ENCODE results near the gene STEAP1B.

The STEAP1B gene

GRCh38 chr7:22427855-22428254 lies 72.1 kb downstream of the STEAP1B start:
- Histone ChIP-seq H3K27me3 (ENCODE audit: insufficient read depth, low read length) (no peaks in the 10 kb centered on the region), H3K4me3 (ENCODE audit: low read length) (no peak overlapping the region), H3K4me1 (ENCODE audit: insufficient read depth, low read length) (no peaks in the 10 kb centered on the region), H3K36me3 (ENCODE audit: insufficient read depth, low read length) (no peaks in the 10 kb centered on the region), H2AFZ (ENCODE audit: low read depth, low read length) (no peak overlapping the region), H3K9me3 (ENCODE audit: low read length) (no peaks in the 10 kb centered on the region)

GRCh38 chr7:22427104-22427503 lies 72.9 kb downstream of the STEAP1B start:
- Histone ChIP-seq H3K4me3 (ENCODE audit: low read length) (no peak overlapping the region), H3K4me1 (ENCODE audit: insufficient read depth, low read length) (no peaks in the 10 kb centered on the region), H3K36me3 (ENCODE audit: insufficient read depth, low read length) (no peaks in the 10 kb centered on the region), H3K27me3 (ENCODE audit: insufficient read depth, low read length) (no peaks in the 10 kb centered on the region), H2AFZ (ENCODE audit: low read depth, low read length) (no peak overlapping the region), H3K9me3 (ENCODE audit: low read length) (no peaks in the 10 kb centered on the region)

GRCh38 chr7:22426463-22427094 lies 73.4 kb downstream of the STEAP1B start:
- no peak overlapping the region for H3K4me3 ChIP-seq (ENCODE audit: low read length)
- no peaks in the 10 kb centered on the region for H3K36me3 ChIP-seq (ENCODE audit: insufficient read depth, low read length)
- no peak overlapping the region for H2AFZ ChIP-seq (ENCODE audit: low read depth, low read length)
- no peaks in the 10 kb centered on the region for H3K9me3 ChIP-seq (ENCODE audit: low read length)
- H3K4me1 ChIP-seq (ENCODE audit: insufficient read depth, low read length): no peaks in the 10 kb centered on the region
- H3K27me3 ChIP-seq (ENCODE audit: insufficient read depth, low read length): no peaks in the 10 kb centered on the region

GRCh38 chr7:22425361-22425760 lies 74.6 kb downstream of the STEAP1B start:
- Histone ChIP-seq H3K4me3 (ENCODE audit: low read length) (no peak overlapping the region), H3K9me3 (ENCODE audit: low read length) (no peaks in the 10 kb centered on the region), H3K27me3 (ENCODE audit: insufficient read depth, low read length) (no peaks in the 10 kb centered on the region), H3K4me1 (ENCODE audit: insufficient read depth, low read length) (no peaks in the 10 kb centered on the region), H3K36me3 (ENCODE audit: insufficient read depth, low read length) (no peaks in the 10 kb centered on the region), H2AFZ (ENCODE audit: low read depth, low read length) (no peak overlapping the region)

- H2AFZ ChIP-seq (ENCODE audit: low read depth, low read length): no peak overlapping the region
- no peaks in the 10 kb centered on the region for H3K27me3 ChIP-seq (ENCODE audit: insufficient read depth, low read length)
- no peaks in the 10 kb centered on the region for H3K9me3 ChIP-seq (ENCODE audit: low read length)
- H3K4me3 ChIP-seq (ENCODE audit: low read length): no peak overlapping the region
- H3K36me3 ChIP-seq (ENCODE audit: insufficient read depth, low read length): no peaks in the 10 kb centered on the region
- no peaks in the 10 kb centered on the region for H3K4me1 ChIP-seq (ENCODE audit: insufficient read depth, low read length)
Observed at GRCh38 chr7:22422831-22423615, 77.0 kb downstream of the STEAP1B start.

- Histone ChIP-seq H3K4me1 (ENCODE audit: insufficient read depth, low read length) (no peaks in the 10 kb centered on the region), H3K4me3 (ENCODE audit: low read length) (no peak overlapping the region), H2AFZ (ENCODE audit: low read depth, low read length) (no peak overlapping the region), H3K36me3 (ENCODE audit: insufficient read depth, low read length) (no peaks in the 10 kb centered on the region), H3K9me3 (ENCODE audit: low read length) (no peaks in the 10 kb centered on the region), H3K27me3 (ENCODE audit: insufficient read depth, low read length) (no peaks in the 10 kb centered on the region)
Observed at GRCh38 chr7:22420973-22421635, 78.9 kb downstream of the STEAP1B start.

- Histone ChIP-seq H2AFZ (ENCODE audit: low read depth, low read length) (no peak overlapping the region), H3K27me3 (ENCODE audit: insufficient read depth, low read length) (no peaks in the 10 kb centered on the region), H3K9me3 (ENCODE audit: low read length) (no peaks in the 10 kb centered on the region), H3K4me3 (ENCODE audit: low read length) (no peak overlapping the region), H3K4me1 (ENCODE audit: insufficient read depth, low read length) (no peaks in the 10 kb centered on the region), H3K36me3 (ENCODE audit: insufficient read depth, low read length) (no peaks in the 10 kb centered on the region)
Observed at GRCh38 chr7:22420008-22420407, 80.0 kb downstream of the STEAP1B start.

- Histone ChIP-seq H3K4me3 (ENCODE audit: low read length) (no peak overlapping the region), H3K27me3 (ENCODE audit: insufficient read depth, low read length) (no peaks in the 10 kb centered on the region), H3K36me3 (ENCODE audit: insufficient read depth, low read length) (no peaks in the 10 kb centered on the region), H2AFZ (ENCODE audit: low read depth, low read length) (no peak overlapping the region), H3K9me3 (ENCODE audit: low read length) (no peaks in the 10 kb centered on the region), H3K4me1 (ENCODE audit: insufficient read depth, low read length) (no peaks in the 10 kb centered on the region)
Observed at GRCh38 chr7:22419488-22419887, 80.5 kb downstream of the STEAP1B start.

- Histone ChIP-seq H3K36me3 (ENCODE audit: insufficient read depth, low read length) (no peaks in the 10 kb centered on the region), H2AFZ (ENCODE audit: low read depth, low read length) (no peak overlapping the region), H3K9me3 (ENCODE audit: low read length) (no peaks in the 10 kb centered on the region), H3K27me3 (ENCODE audit: insufficient read depth, low read length) (no peaks in the 10 kb centered on the region), H3K4me3 (ENCODE audit: low read length) (no peak overlapping the region), H3K4me1 (ENCODE audit: insufficient read depth, low read length) (no peaks in the 10 kb centered on the region)
Observed at GRCh38 chr7:22418251-22419046, 81.5 kb downstream of the STEAP1B start.

- H2AFZ ChIP-seq (ENCODE audit: low read depth, low read length): no peak overlapping the region
- H3K36me3 ChIP-seq (ENCODE audit: insufficient read depth, low read length): no peaks in the 10 kb centered on the region
- no peaks in the 10 kb centered on the region for H3K9me3 ChIP-seq (ENCODE audit: low read length)
- no peaks in the 10 kb centered on the region for H3K4me1 ChIP-seq (ENCODE audit: insufficient read depth, low read length)
- no peak overlapping the region for H3K4me3 ChIP-seq (ENCODE audit: low read length)
- no peaks in the 10 kb centered on the region for H3K27me3 ChIP-seq (ENCODE audit: insufficient read depth, low read length)
Observed at GRCh38 chr7:22417841-22418240, 82.1 kb downstream of the STEAP1B start.

- Histone ChIP-seq H3K4me3 (ENCODE audit: low read length) (no peak overlapping the region), H2AFZ (ENCODE audit: low read depth, low read length) (no peak overlapping the region), H3K27me3 (ENCODE audit: insufficient read depth, low read length) (no peaks in the 10 kb centered on the region), H3K9me3 (ENCODE audit: low read length) (no peaks in the 10 kb centered on the region), H3K36me3 (ENCODE audit: insufficient read depth, low read length) (no peaks in the 10 kb centered on the region), H3K4me1 (ENCODE audit: insufficient read depth, low read length) (no peaks in the 10 kb centered on the region)
Observed at GRCh38 chr7:22417349-22417748, 82.6 kb downstream of the STEAP1B start.

- Histone ChIP-seq H3K4me3 (ENCODE audit: low read length) (no peak overlapping the region), H3K27me3 (ENCODE audit: insufficient read depth, low read length) (no peaks in the 10 kb centered on the region), H2AFZ (ENCODE audit: low read depth, low read length) (no peak overlapping the region), H3K9me3 (ENCODE audit: low read length) (no peaks in the 10 kb centered on the region), H3K4me1 (ENCODE audit: insufficient read depth, low read length) (no peaks in the 10 kb centered on the region), H3K36me3 (ENCODE audit: insufficient read depth, low read length) (no peaks in the 10 kb centered on the region)
Observed at GRCh38 chr7:22414424-22414823, 85.6 kb downstream of the STEAP1B start.

GRCh38 chr7:22413211-22413610 lies 86.8 kb downstream of the STEAP1B start:
- Histone ChIP-seq H2AFZ (ENCODE audit: low read depth, low read length) (no peak overlapping the region), H3K4me1 (ENCODE audit: insufficient read depth, low read length) (no peaks in the 10 kb centered on the region), H3K36me3 (ENCODE audit: insufficient read depth, low read length) (no peaks in the 10 kb centered on the region), H3K9me3 (ENCODE audit: low read length) (no peaks in the 10 kb centered on the region), H3K4me3 (ENCODE audit: low read length) (no peak overlapping the region), H3K27me3 (ENCODE audit: insufficient read depth, low read length) (no peaks in the 10 kb centered on the region)

All from neuron (in vitro differentiated cells).